ENCODE measurements around the gene KLHL6.
"Not testable (repeated sequence)": the region's sequence is repeated elsewhere in the genome, so short reads cannot be mapped to it uniquely, and the experiment has no call there.

Gene KLHL6

DNA sequence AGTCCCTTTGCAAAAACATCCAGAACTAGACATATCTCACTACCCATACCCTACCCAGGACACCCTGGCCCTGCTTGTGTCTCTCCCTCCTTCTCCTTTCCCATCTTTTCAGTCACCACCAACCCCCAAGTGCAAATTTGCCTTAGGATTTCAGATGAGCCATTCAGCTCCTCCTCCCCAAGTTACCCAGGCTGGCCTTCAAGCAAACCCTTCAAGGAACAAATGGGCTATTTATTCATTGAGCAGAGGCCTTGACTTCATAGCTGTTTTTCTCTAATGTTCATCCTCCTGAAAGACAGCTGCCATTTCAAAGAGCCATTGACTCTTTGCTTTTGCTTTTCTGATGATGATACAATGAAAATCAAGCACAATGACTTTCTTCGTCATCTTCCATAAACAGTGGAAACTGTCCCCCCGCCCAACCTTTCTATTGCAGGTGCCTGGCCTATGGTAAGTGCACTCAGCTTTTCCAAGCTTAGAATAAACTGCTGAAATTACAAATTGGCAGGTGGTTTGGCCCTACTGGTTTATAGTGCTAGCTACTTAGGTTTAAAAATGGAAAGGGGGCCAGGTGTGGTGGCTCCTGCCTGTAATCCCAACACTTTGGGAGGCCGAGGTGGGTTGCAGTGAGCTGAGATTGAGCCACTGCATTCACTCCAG, 26.1 kb upstream of the KLHL6 start:
- H3K36me3 Mint-ChIP-seq (ENCODE audit: insufficient read depth): peaks cover 3% of the 10 kb centered on the region
- DNase-seq (ENCODE audit: low spot score in 2 of 2) (no peak), ATAC-seq (replicated peaks; ENCODE audit: extremely low read depth, poor library complexity, severe bottlenecking) (no peak)
- H3K4me3 Mint-ChIP-seq: no peak overlapping the region
- H3K27me3 Mint-ChIP-seq: peaks cover 17% of the 10 kb centered on the region
- no peaks in the 10 kb centered on the region for H3K9me3 Mint-ChIP-seq
- H3K27ac Mint-ChIP-seq (ENCODE audit: low read depth): no peak overlapping the region
- H3K4me1 Mint-ChIP-seq: peaks cover 15% of the 10 kb centered on the region

- Mint-ChIP-seq H3K4me1 (peaks cover 15% of the 10 kb centered on the region), H3K36me3 (ENCODE audit: insufficient read depth) (peaks cover 3% of the 10 kb centered on the region), H3K9me3 (no peaks in the 10 kb centered on the region), H3K27ac (ENCODE audit: low read depth) (no peak overlapping the region), H3K27me3 (peaks cover 17% of the 10 kb centered on the region), H3K4me3 (no peak overlapping the region)
- DNase-seq (ENCODE audit: low spot score in 2 of 2) (no peak), ATAC-seq (replicated peaks; ENCODE audit: extremely low read depth, poor library complexity, severe bottlenecking) (no peak)
Measured at GRCh38 chr3:183579967-183580900, 24.7 kb upstream of the KLHL6 start.

DNA sequence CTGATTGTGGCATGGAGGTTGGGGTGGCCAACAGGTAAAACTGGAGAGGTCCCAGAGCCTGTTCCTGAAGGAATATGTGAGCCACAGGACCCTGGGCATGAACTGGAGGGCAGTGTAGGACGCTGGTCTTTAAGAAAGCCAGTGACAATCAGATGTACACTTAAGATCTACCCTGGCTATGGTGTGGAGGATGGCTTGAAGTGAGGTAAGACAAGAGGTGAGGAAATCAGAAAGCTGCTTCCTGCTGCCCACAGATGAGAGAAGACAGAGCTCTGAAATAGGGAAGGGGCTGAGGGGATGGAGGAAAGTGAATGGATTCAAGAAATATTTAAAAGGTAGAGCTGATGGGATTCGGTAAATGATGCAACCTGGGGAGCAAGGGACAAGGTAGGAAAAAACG, 22.7 kb upstream of the KLHL6 start:
- Mint-ChIP-seq H3K27ac (ENCODE audit: low read depth) (no peak overlapping the region), H3K36me3 (ENCODE audit: insufficient read depth) (peaks cover 3% of the 10 kb centered on the region), H3K4me3 (no peak overlapping the region), H3K9me3 (no peaks in the 10 kb centered on the region), H3K27me3 (peaks cover 17% of the 10 kb centered on the region), H3K4me1 (peaks cover 15% of the 10 kb centered on the region)
- DNase-seq (ENCODE audit: low spot score in 2 of 2) (no peak), ATAC-seq (replicated peaks; ENCODE audit: extremely low read depth, poor library complexity, severe bottlenecking) (no peak)

- Mint-ChIP-seq H3K9me3 (no peaks in the 10 kb centered on the region), H3K27ac (ENCODE audit: low read depth) (no peak overlapping the region), H3K27me3 (peaks cover 17% of the 10 kb centered on the region), H3K36me3 (ENCODE audit: insufficient read depth) (peaks cover 3% of the 10 kb centered on the region), H3K4me1 (peaks cover 15% of the 10 kb centered on the region), H3K4me3 (no peak overlapping the region)
- no peak for DNase-seq (ENCODE audit: low spot score in 2 of 2)
- no peak for ATAC-seq (replicated peaks; ENCODE audit: extremely low read depth, poor library complexity, severe bottlenecking)
Measured at GRCh38 chr3:183577346-183577745, 21.8 kb upstream of the KLHL6 start.

DNA sequence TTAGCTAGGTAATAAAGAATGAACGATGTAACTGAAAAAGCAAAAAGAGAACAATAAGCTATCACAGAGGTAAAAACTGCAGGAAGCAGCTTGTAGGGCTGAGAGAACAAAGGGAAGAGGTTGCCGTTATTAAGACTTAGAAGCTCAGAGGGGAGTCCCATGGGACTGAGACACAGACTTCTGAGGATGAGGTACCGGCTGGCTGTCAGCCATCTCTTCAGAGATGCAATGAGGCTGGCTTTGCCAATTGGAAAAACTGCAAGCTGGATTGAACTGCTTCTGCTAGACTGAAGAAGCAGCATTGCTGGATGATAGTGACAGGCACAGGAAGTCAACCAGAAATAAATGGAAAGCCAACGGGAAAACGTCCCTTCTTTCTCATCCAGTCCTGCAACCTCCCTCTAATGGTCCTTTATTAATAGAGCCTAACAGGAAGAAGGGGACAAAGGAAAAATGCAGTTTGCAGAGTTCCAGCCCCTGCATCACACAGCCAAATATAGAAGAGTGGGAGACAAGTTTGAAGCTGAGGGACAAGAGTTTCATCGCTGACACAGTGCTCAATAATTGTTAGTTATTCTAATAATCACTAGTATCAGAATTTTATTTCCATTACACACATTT, 21.1 kb upstream of the KLHL6 start:
- ATAC-seq (replicated peaks; ENCODE audit: extremely low read depth, poor library complexity, severe bottlenecking) (no peak), DNase-seq (ENCODE audit: low spot score in 2 of 2) (no peak)
- peaks cover 15% of the 10 kb centered on the region for H3K4me1 Mint-ChIP-seq
- peaks cover 3% of the 10 kb centered on the region for H3K36me3 Mint-ChIP-seq (ENCODE audit: insufficient read depth)
- H3K27ac Mint-ChIP-seq (ENCODE audit: low read depth): no peak overlapping the region
- H3K27me3 Mint-ChIP-seq: peaks cover 17% of the 10 kb centered on the region
- no peak overlapping the region for H3K4me3 Mint-ChIP-seq
- no peaks in the 10 kb centered on the region for H3K9me3 Mint-ChIP-seq

DNA sequence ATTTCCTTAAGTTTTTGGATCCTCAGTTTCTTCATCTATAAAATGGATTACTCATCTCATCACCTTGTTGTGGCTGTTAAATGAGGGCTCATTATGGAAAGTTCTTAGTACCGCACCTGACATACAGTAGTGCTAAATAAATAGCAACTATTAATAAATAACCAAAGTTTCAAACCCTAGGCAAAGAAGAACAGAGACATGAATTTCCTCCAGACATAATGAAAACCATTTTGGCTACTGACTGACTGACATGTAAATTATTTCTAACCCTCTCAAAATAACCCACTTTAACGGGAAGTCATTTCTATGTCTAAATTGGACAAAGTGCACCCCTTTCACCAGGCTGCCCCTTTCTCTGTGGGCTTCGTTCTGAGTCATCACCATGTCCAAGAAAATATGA, 17.4 kb upstream of the KLHL6 start:
- Mint-ChIP-seq H3K36me3 (ENCODE audit: insufficient read depth) (peaks cover 1% of the 10 kb centered on the region), H3K4me1 (peaks cover 8% of the 10 kb centered on the region)

DNA sequence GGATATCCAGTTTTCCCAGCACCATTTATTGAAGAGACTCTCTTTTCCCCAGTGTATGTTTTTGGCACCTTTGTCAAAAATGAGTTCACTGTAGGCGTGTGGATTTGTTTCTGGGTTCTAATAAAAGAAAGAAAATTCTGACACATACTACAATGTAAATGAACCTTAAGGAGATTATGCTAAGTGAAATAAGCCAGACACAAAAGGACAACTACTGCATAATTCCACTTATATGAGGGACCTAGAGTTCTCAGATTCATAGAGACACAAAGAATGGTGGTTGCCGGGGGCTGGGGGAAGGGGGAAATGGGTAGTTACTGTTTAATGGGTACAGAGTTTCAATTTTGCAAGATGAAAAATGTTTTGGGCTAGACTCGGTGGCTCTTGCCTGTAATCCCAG, 14.7 kb upstream of the KLHL6 start:
- H3K27ac Mint-ChIP-seq (ENCODE audit: low read depth); H3K9me3 Mint-ChIP-seq; H3K36me3 Mint-ChIP-seq (ENCODE audit: insufficient read depth); H3K4me1 Mint-ChIP-seq; DNase-seq (ENCODE audit: low spot score in 2 of 2); ATAC-seq (replicated peaks; ENCODE audit: extremely low read depth, poor library complexity, severe bottlenecking); H3K4me3 Mint-ChIP-seq: not testable (repeated sequence)
- peaks cover 12% of the 10 kb centered on the region for H3K27me3 Mint-ChIP-seq

More for the DNA sequence above, 17.4 kb upstream of the KLHL6 start:
- ATAC-seq (replicated peaks; ENCODE audit: extremely low read depth, poor library complexity, severe bottlenecking) (no peak), DNase-seq (ENCODE audit: low spot score in 2 of 2) (no peak)
- peaks cover 22% of the 10 kb centered on the region for H3K27me3 Mint-ChIP-seq
- no peak overlapping the region for H3K27ac Mint-ChIP-seq (ENCODE audit: low read depth)
- H3K4me3 Mint-ChIP-seq: no peak overlapping the region
- H3K9me3 Mint-ChIP-seq: no peaks in the 10 kb centered on the region

- Mint-ChIP-seq H3K4me1 (peaks cover 6% of the 10 kb centered on the region), H3K9me3 (no peaks in the 10 kb centered on the region), H3K36me3 (ENCODE audit: insufficient read depth) (peaks cover 1% of the 10 kb centered on the region), H3K4me3 (no peak overlapping the region), H3K27ac (ENCODE audit: low read depth) (no peak overlapping the region), H3K27me3 (peaks cover 12% of the 10 kb centered on the region)
- DNase-seq (ENCODE audit: low spot score in 2 of 2): no peak
- ATAC-seq (replicated peaks; ENCODE audit: extremely low read depth, poor library complexity, severe bottlenecking): no peak
Measured at GRCh38 chr3:183566880-183567279, 11.4 kb upstream of the KLHL6 start.

GRCh38 chr3:183564046-183564445, 8.5 kb upstream of the KLHL6 start:
- Mint-ChIP-seq H3K27ac (ENCODE audit: low read depth) (no peak overlapping the region), H3K4me3 (no peak overlapping the region), H3K27me3 (no peaks in the 10 kb centered on the region), H3K4me1 (peaks cover 6% of the 10 kb centered on the region), H3K36me3 (ENCODE audit: insufficient read depth) (no peaks in the 10 kb centered on the region), H3K9me3 (no peaks in the 10 kb centered on the region)
- DNase-seq (ENCODE audit: low spot score in 2 of 2) (no peak), ATAC-seq (replicated peaks; ENCODE audit: extremely low read depth, poor library complexity, severe bottlenecking) (no peak)

GRCh38 chr3:183563536-183563874, 8.0 kb upstream of the KLHL6 start:
- H3K4me3 Mint-ChIP-seq: no peak overlapping the region

DNA sequence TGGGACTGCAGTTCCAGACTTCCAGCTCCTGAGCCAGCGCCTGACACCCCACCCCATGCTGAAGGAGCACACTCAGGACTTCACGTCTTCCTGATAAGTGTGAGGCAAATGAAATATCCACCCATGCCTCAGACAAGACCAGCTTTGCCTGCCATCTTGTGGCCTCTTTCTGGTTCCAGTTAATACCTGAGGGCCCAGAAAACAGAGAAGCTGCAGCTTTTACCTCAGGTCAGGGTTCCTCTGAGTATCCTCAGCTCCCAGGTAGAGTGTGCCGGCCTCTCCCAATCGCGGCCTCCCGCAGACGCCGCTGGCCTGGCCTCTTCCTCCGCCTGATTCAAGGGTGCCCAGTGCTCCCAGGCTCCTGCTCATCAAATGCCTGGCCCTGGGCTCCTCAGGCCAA, 5.1 kb upstream of the KLHL6 start:
- H3K27ac Mint-ChIP-seq (ENCODE audit: low read depth): no peak overlapping the region

More at GRCh38 chr3:183563536-183563874, 8.0 kb upstream of the KLHL6 start:
- H3K4me1 Mint-ChIP-seq: peaks cover 6% of the 10 kb centered on the region
- DNase-seq (ENCODE audit: low spot score in 2 of 2) (no peak), ATAC-seq (replicated peaks; ENCODE audit: extremely low read depth, poor library complexity, severe bottlenecking) (no peak)
- H3K9me3 Mint-ChIP-seq: no peaks in the 10 kb centered on the region
- H3K27ac Mint-ChIP-seq (ENCODE audit: low read depth): no peak overlapping the region
- H3K36me3 Mint-ChIP-seq (ENCODE audit: insufficient read depth): no peaks in the 10 kb centered on the region
- H3K27me3 Mint-ChIP-seq: no peaks in the 10 kb centered on the region

GRCh38 chr3:183558495-183558894, 3.0 kb upstream of the KLHL6 start:
- ATAC-seq (replicated peaks; ENCODE audit: extremely low read depth, poor library complexity, severe bottlenecking): no peak
- DNase-seq (ENCODE audit: low spot score in 2 of 2): no peak
- Mint-ChIP-seq H3K4me1 (peaks cover 30% of the 10 kb centered on the region), H3K27ac (ENCODE audit: low read depth) (no peak overlapping the region), H3K9me3 (no peaks in the 10 kb centered on the region), H3K4me3 (no peak overlapping the region), H3K27me3 (no peaks in the 10 kb centered on the region), H3K36me3 (ENCODE audit: insufficient read depth) (peaks cover 17% of the 10 kb centered on the region)

More for the DNA sequence above, 5.1 kb upstream of the KLHL6 start:
- no peaks in the 10 kb centered on the region for H3K9me3 Mint-ChIP-seq
- H3K4me1 Mint-ChIP-seq: peaks cover 17% of the 10 kb centered on the region
- DNase-seq (ENCODE audit: low spot score in 2 of 2) (no peak), ATAC-seq (replicated peaks; ENCODE audit: extremely low read depth, poor library complexity, severe bottlenecking) (no peak)
- no peak overlapping the region for H3K4me3 Mint-ChIP-seq
- H3K36me3 Mint-ChIP-seq (ENCODE audit: insufficient read depth): peaks cover 8% of the 10 kb centered on the region
- H3K27me3 Mint-ChIP-seq: no peaks in the 10 kb centered on the region
